ENCODE data around the gene SQSTM1. TPM values are rescaled to one million over a fixed set of nuclear protein-coding genes. Genes with fewer than 3 reads are reported as not detected.

The SQSTM1 gene
- total RNA-seq, 1 experiment from 2014 or later: 78.5 TPM

GRCh38 chr5:179873588-179874110, 52.9 kb downstream of the SQSTM1 start:
- ATAC-seq: no peak
- Mint-ChIP-seq H3K27ac (no peak overlapping the region), H3K27me3 (ENCODE audit: low read depth) (no peaks in the 10 kb centered on the region), H3K9me3 (no peaks in the 10 kb centered on the region), H3K4me3 (no peak overlapping the region), H3K36me3 (peaks cover 34% of the 10 kb centered on the region), H3K4me1 (no peaks in the 10 kb centered on the region)
- ChIA-PET CTCF (no interaction called here), POLR2A (no interaction called here)
- TF ChIP-seq, protein P1, sequence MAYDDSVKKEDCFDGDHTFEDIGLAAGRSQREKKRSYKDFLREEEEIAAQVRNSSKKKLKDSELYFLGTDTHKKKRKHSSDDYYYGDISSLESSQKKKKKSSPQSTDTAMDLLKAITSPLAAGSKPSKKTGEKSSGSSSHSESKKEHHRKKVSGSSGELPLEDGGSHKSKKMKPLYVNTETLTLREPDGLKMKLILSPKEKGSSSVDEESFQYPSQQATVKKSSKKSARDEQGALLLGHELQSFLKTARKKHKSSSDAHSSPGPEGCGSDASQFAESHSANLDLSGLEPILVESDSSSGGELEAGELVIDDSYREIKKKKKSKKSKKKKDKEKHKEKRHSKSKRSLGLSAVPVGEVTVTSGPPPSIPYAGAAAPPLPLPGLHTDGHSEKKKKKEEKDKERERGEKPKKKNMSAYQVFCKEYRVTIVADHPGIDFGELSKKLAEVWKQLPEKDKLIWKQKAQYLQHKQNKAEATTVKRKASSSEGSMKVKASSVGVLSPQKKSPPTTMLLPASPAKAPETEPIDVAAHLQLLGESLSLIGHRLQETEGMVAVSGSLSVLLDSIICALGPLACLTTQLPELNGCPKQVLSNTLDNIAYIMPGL (CRISPR knock-in tag; IDR thresholded peaks at IDR 0.05): no peak
- TF ChIP-seq FOXP1 (CRISPR knock-in tag; IDR thresholded peaks at IDR 0.05; ENCODE audit: borderline replicate concordance) (no peak), ZNF281 (CRISPR knock-in tag; IDR thresholded peaks at IDR 0.05) (no peak), ZNF263 (CRISPR knock-in tag; IDR thresholded peaks at IDR 0.05; ENCODE audit: low read depth) (no peak), SMAD4 (CRISPR knock-in tag; IDR thresholded peaks at IDR 0.05) (no peak), ATF3 (CRISPR knock-in tag; conservative IDR thresholded peaks at IDR 0.05) (no peak), NFATC4 (CRISPR knock-in tag; IDR thresholded peaks at IDR 0.05) (no peak), NR1H2 (CRISPR knock-in tag; IDR thresholded peaks at IDR 0.05) (no peak), NR2C2 (CRISPR knock-in tag; IDR thresholded peaks at IDR 0.05) (no peak), TCF7 (CRISPR knock-in tag; IDR thresholded peaks at IDR 0.05; ENCODE audit: low read depth) (no peak), CREM (CRISPR knock-in tag; IDR thresholded peaks at IDR 0.05) (no peak), FOXP4 (CRISPR knock-in tag; IDR thresholded peaks at IDR 0.05) (no peak)
- TF ChIP-seq, protein P2, sequence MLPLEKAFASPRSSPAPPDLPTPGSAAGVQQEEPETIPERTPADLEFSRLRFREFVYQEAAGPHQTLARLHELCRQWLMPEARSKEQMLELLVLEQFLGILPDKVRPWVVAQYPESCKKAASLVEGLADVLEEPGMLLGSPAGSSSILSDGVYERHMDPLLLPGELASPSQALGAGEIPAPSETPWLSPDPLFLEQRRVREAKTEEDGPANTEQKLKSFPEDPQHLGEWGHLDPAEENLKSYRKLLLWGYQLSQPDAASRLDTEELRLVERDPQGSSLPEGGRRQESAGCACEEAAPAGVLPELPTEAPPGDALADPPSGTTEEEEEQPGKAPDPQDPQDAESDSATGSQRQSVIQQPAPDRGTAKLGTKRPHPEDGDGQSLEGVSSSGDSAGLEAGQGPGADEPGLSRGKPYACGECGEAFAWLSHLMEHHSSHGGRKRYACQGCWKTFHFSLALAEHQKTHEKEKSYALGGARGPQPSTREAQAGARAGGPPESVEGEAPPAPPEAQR (CRISPR knock-in tag; IDR thresholded peaks at IDR 0.05): no peak
- TF ChIP-seq, protein P3, sequence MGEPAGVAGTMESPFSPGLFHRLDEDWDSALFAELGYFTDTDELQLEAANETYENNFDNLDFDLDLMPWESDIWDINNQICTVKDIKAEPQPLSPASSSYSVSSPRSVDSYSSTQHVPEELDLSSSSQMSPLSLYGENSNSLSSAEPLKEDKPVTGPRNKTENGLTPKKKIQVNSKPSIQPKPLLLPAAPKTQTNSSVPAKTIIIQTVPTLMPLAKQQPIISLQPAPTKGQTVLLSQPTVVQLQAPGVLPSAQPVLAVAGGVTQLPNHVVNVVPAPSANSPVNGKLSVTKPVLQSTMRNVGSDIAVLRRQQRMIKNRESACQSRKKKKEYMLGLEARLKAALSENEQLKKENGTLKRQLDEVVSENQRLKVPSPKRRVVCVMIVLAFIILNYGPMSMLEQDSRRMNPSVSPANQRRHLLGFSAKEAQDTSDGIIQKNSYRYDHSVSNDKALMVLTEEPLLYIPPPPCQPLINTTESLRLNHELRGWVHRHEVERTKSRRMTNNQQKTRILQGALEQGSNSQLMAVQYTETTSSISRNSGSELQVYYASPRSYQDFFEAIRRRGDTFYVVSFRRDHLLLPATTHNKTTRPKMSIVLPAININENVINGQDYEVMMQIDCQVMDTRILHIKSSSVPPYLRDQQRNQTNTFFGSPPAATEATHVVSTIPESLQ (CRISPR knock-in tag; IDR thresholded peaks at IDR 0.05): no peak
- TF ChIP-seq, protein P4, sequence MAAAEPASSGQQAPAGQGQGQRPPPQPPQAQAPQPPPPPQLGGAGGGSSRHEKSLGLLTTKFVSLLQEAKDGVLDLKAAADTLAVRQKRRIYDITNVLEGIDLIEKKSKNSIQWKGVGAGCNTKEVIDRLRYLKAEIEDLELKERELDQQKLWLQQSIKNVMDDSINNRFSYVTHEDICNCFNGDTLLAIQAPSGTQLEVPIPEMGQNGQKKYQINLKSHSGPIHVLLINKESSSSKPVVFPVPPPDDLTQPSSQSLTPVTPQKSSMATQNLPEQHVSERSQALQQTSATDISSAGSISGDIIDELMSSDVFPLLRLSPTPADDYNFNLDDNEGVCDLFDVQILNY (CRISPR knock-in tag; IDR thresholded peaks at IDR 0.05): no peak
- no peak for DNase-seq (ENCODE audit: low spot score)

Measured in WTC11 (cell line).